Right ventricle myocardium superior (tissue), 1 donor: ENCODE results near the gene SAPCD1. TPM values are rescaled to one million over a fixed set of nuclear protein-coding genes. Genes with fewer than 3 reads are reported as not detected.

ENCODE experiments used
- ATAC-seq: fragments of 200-7000 bp; cut with Tn5 transposase; one replicate; pipeline ENCODE4 v1.9.1; 2020; ENCODE audit warnings: mild to moderate bottlenecking; ENCODE audit not compliant: poor library complexity
- DNase-seq: peaks from one replicate; pipeline ENCODE4 v3.0.0-alpha.2; 2020
- intact Hi-C: fragments of 100-400 bp; cut with DNase I; formaldehyde crosslinking; loops from one replicate; pipeline ENCODE4 v1.11.2; 2022
- total RNA-seq: library from RNA; stranded (reverse); fragmentation: NEBNext Ultra II Directional; extraction: Animal tissue kit (Norgen Biotek cat#: 25700); gene quantifications from one replicate; pipeline ENCODE4 v1.2.1, GENCODE V29; 2021
- donor health status: DM: no; HTN: yes; CAD: no; lungs with severe emphysema.

Gene SAPCD1
- total RNA-seq, 1 donor from 2014 or later = 0.86 TPM

- intact Hi-C loops = loop anchor here (5.0 to 10.0 kb wide), 2 partner anchors 62 to 85 kb away; partner anchors contain the start of gene LY6G5C
- DNase-seq (peak; percentile 84), ATAC-seq (peak; percentile 67)
Measured at GRCh38 chr6:31769684-31770371, 7.4 kb downstream of the SAPCD1 start.

GRCh38 chr6:31770860-31771259 is 8.4 kb downstream of the SAPCD1 start:
- ATAC-seq (no peak), DNase-seq (no peak)
- intact Hi-C loops = loop anchor here (5.0 to 10.0 kb wide), 2 partner anchors 61 to 86 kb away; partner anchors contain the start of gene LY6G5C

DNA sequence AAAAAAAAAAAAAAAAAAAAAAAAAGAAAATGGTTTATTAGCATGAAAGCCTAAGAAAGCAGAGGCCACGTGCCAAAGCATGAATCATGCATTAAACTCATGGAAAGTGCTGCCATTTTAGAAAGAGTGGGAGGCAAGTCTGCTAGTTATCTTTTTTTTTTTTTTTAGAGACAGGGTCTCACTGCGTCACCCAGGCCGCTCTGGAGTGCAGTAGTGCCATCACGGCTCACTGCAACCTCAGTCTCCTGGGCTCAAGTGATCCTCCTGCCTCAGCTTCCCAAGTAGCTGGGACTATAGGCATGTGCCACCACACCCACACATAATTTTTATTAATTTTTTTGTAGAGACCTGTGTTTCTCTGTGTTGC is 9.5 kb downstream of the SAPCD1 start:
- intact Hi-C loops = loop anchor here (5.0 to 10.0 kb wide), 2 partner anchors 60 to 87 kb away; partner anchors contain the start of gene LY6G5C
- ATAC-seq (no peak), DNase-seq (no peak)

GRCh38 chr6:31775184-31775583 is 12.7 kb downstream of the SAPCD1 start:
- intact Hi-C loops = loop anchor here (10.0 kb wide), 1 partner anchor 90 kb away; the partner anchor contains the start of gene LY6G5C
- ATAC-seq (no peak), DNase-seq (no peak)

DNA sequence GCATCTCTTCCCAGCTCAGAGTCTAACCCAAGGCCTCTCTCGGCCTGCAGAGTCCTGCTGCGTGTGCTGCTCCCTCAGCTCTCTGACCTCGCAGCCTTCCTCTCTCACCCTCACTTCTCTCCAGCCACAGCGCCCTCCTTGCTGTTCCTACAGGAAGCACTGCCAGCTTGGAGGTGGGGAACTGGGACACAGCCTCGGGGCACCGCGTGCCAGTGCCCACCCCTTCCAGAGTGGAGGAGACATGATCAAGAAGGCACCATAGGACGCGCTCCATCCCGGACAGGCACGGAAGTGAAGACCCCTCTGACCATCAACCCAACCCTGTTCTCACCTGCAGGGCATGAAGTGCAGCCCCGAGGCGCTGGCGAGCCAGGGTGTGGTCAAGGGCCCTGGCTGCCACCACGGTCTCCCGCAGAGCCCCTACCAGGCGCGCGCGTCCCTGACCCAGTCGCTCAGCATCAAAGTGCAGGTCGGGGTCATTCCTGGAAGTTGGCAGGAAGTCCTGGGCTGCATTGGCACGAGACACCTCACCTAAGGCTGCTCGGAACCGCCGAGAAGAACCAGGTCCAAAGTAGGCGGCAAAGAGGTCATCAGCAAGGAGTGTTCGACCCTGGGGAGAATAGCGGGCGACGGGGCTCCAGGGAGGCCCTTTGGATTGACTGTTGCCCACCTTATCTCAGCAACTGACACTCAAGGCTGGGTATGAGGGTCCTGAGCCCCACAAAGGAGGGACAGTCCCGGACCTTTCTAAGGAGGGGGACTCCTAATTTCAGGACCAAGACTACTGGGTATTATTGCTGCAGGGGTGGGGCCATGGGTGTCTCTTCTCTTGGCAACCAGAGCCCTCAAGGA is 13.4 kb downstream of the SAPCD1 start:
- DNase-seq (no peak), ATAC-seq (no peak)
- intact Hi-C loops = loop anchor here (10.0 kb wide), 1 partner anchor 91 kb away; the partner anchor contains the start of gene LY6G5C

GRCh38 chr6:31776485-31776988 is 14.1 kb downstream of the SAPCD1 start:
- DNase-seq = no peak
- peak; percentile 23 for ATAC-seq
- intact Hi-C loops = loop anchor here (10.0 kb wide), 1 partner anchor 92 kb away; the partner anchor contains the start of gene LY6G5C

- peak; percentile 80 for DNase-seq
- peak; percentile 91 for ATAC-seq
- intact Hi-C loops = loop anchor here (10.0 kb wide), 1 partner anchor 92 kb away; the partner anchor contains the start of gene LY6G5C
Measured at GRCh38 chr6:31776989-31777666, 14.7 kb downstream of the SAPCD1 start, which contains the start of gene VWA7. TSS of gene VWA7 (minus strand) at chr6:31777328. CDS start at chr6:31776779, 549 bp downstream.

DNA sequence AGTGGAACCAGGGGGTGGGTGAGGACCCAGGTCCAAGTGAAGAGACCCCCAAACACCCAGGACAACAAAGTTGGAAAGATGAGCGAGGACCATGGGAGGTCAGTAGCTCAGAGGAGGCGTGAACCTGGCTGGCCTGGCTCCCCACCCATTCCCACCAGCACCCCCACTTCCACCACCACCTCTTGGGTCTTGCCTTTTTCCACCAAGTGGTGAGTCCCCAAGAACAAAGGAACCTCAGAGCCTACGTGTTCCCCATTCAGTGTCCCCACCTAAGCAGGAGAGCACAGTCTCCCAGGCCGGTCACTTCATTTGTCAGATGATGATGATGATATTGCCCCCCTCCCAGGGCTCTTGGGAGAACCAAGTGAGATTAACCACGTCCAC is 15.2 kb downstream of the SAPCD1 start:
- intact Hi-C loops = loop anchor here (10.0 kb wide), 1 partner anchor 93 kb away; the partner anchor contains the start of gene LY6G5C
- DNase-seq (no peak), ATAC-seq (no peak)

DNA sequence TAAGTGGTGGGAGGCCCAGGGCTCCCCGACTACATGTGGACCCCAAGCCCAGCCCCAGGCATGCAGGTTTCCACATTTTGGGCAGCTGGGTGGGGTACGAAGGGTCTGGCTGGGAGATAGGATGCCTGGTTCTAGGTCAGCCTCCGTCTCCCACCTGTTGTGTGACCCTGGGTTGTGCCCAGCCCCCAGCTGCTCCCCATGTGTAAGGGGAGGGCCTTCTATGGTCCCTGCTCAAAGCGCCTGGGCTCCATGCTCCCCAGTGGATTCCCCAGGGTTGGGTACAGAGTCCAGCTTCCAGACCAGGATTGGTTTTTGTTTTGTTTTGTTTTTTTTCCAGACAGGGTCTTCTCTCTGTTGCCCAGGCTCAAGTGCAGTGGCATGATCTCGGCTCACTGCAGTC is 15.7 kb downstream of the SAPCD1 start:
- ATAC-seq (no peak), DNase-seq (no peak)
- intact Hi-C loops = loop anchor here (10.0 kb wide), 1 partner anchor 93 kb away; the partner anchor contains the start of gene LY6G5C

DNA sequence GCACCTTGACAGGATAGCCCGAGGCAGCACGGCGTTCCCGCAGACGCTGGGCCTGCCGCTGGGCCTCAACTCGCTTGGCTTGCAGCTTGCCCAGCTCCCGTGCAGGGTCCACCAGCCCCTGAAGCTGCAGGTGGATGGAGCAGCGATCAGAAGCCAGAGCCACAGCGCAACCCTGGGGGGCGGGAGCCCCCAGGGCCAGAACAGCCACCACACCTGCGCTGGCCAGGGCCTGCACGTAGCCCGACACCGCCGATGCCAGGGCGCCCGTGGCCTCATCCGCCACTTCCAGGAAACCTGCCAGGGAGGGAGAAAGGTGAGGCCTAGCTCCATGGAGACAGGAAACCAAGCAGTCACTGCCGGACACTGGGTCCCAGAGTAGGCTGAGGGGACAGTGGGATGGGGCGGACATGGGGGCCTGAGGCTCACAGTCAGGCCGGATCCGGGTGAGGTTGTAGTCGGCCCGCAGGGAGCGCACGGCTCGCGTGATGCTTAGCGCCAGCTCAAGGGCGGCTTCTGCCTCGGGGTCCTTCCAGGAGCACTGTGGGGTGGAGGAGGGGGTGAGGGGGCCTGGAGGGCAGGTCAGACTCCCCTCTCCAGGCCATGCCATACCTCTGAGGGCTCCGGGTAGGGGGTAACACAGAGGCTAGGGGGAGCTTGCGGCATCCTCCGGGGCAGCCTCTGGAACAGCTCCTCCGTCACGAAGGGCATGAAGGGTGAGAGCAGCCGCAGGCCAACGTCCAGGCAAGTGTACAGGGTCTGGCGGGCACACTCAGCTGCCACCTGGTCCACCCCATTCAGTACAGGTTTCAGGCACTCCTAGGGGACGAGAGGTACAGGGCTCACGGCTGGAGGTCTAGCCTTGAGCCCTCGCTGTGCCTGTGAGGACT is 16.8 kb downstream of the SAPCD1 start:
- DNase-seq = no peak
- intact Hi-C loops = loop anchor here (10.0 kb wide), 1 partner anchor 94 kb away; the partner anchor contains the start of gene LY6G5C
- no peak for ATAC-seq

- DNase-seq = no peak
- no peak for ATAC-seq
- intact Hi-C loops = loop anchor here (10.0 kb wide), 1 partner anchor 95 kb away; the partner anchor contains the start of gene LY6G5C
Measured at GRCh38 chr6:31779908-31780307, 17.5 kb downstream of the SAPCD1 start.

DNA sequence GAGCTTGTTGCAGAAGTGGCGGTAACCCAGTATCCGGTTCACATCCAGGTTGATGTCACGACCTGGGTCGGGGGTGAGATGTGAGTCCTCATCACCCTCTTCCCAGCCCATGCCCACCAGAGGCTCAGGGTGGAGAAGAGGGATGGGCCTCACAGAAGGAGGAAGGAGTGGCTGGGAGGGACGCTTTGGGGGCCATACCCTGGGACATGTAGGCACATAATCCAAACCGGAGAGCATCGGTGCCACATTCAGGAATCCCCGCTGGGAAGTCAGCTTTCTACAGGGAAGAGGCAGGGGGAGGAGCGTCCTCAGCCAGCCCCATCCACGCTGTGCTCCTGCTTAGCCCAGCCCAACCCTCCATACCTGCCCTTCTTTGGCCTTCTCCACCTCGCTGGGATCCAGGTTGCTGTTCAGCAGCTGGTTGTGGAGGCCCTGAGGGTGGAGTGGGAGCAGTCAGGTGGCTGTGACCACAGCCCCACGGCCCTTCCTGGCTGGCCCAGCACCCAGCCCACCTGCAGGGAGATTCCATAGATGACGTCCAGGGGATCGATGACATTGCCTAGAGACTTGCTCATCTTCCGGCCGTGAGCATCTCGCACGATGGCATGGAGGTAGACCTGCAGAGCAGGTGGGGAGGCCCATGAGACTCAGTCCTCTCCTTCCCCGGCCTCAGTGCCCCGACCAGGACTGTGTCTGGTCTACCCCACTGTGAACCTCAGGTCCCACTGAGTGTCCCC is 18.2 kb downstream of the SAPCD1 start:
- ATAC-seq = no peak
- DNase-seq = no peak
- intact Hi-C loops = no loop called here

GRCh38 chr6:31781244-31782125 is 19.0 kb downstream of the SAPCD1 start:
- ATAC-seq (no peak), DNase-seq (no peak)
- intact Hi-C loops = no loop called here

GRCh38 chr6:31782126-31782855 is 19.8 kb downstream of the SAPCD1 start:
- DNase-seq = no peak
- intact Hi-C loops = no loop called here
- ATAC-seq = no peak
